Measurements from ENCODE around the gene EGF. TPM values are rescaled to one million over a fixed set of nuclear protein-coding genes. Genes with fewer than 3 reads are reported as not detected.

Gene EGF
- polyA plus RNA-seq, 2 of the 4 experiments (the other 2 are of a cell fraction) = 0.59 to 0.98 TPM

- no peak overlapping the region for H3K4me2 ChIP-seq
- ChIA-PET CTCF (no interaction called here), POLR2A (no interaction called here)
- DNase-seq (ENCODE audit: low read depth in 1 of 2, low spot score in 1 of 2) (no peak), ATAC-seq (no peak), FAIRE-seq (no peak)
- H3K4me1 ChIP-seq = no peaks in the 10 kb centered on the region
- no peak overlapping the region for H3K27ac ChIP-seq
- H3K4me3 ChIP-seq = no peak overlapping the region
- WGBS (ENCODE audit: missing lambda C conversion rate) = 81% methylated on average over 2 of the region's 2 CpGs
- no peak for TF ChIP-seq USF2 (IDR thresholded peaks at IDR 0.05)
- TF ChIP-seq ZFP36 (IDR thresholded peaks at IDR 0.05; ENCODE audit: borderline replicate concordance, partially characterized antibody) = no peak
- no peak for TF ChIP-seq HEYL (CRISPR knock-in tag; IDR thresholded peaks at IDR 0.05)
- TF ChIP-seq NFE2L2 (conservative IDR thresholded peaks at IDR 0.05; ENCODE audit: low read length) = no peak
- no peak for TF ChIP-seq PBX3 (IDR thresholded peaks at IDR 0.05)
- TF ChIP-seq MAZ (IDR thresholded peaks at IDR 0.05; ENCODE audit: borderline replicate concordance, low read depth, low read length) = no peak
- TF ChIP-seq ZNF302 (CRISPR knock-in tag; IDR thresholded peaks at IDR 0.05) = no peak
- TF ChIP-seq HMGXB4 (CRISPR knock-in tag; IDR thresholded peaks at IDR 0.05; ENCODE audit: borderline replicate concordance) = no peak
- no peak for TF ChIP-seq HOXB5 (CRISPR knock-in tag; IDR thresholded peaks at IDR 0.05)
- no peak for TF ChIP-seq E2F6 (IDR thresholded peaks at IDR 0.05; ENCODE audit: borderline replicate concordance, low read depth)
- no peaks in the 10 kb centered on the region for H3K9me3 ChIP-seq
Measured at GRCh38 chr4:109876634-109877265, 35.9 kb upstream of the EGF start.

GRCh38 chr4:109877400-109877799 lies 35.3 kb upstream of the EGF start:
- no peak overlapping the region for H3K27ac ChIP-seq
- CTCF ChIA-PET = no interaction called here
- H3K9me3 ChIP-seq = no peaks in the 10 kb centered on the region
- no peak for TF ChIP-seq RAD21 (conservative IDR thresholded peaks at IDR 0.05 in 1 of 2, IDR thresholded peaks at IDR 0.05 in 1 of 2)
- TF ChIP-seq KDM1A (IDR thresholded peaks at IDR 0.05; ENCODE audit: low read depth) = no peak
- no peak for TF ChIP-seq USF2 (IDR thresholded peaks at IDR 0.05)
- TF ChIP-seq HEYL (CRISPR knock-in tag; IDR thresholded peaks at IDR 0.05) = no peak
- no peak for TF ChIP-seq HOXA7 (CRISPR knock-in tag; IDR thresholded peaks at IDR 0.05)
- TF ChIP-seq EHMT2 (IDR thresholded peaks at IDR 0.05; ENCODE audit: low read depth) = no peak
- no peak for TF ChIP-seq MYC (IDR thresholded peaks at IDR 0.05; ENCODE audit: borderline replicate concordance, low read length)
- TF ChIP-seq MAZ (IDR thresholded peaks at IDR 0.05; ENCODE audit: borderline replicate concordance, low read depth, low read length) = no peak
- TF ChIP-seq RARB (CRISPR knock-in tag; IDR thresholded peaks at IDR 0.05) = no peak
- TF ChIP-seq GATA3 (IDR thresholded peaks at IDR 0.05; ENCODE audit: borderline replicate concordance) = no peak
- no peak for TF ChIP-seq CTCF (IDR thresholded peaks at IDR 0.05)
- TF ChIP-seq FOXS1 (CRISPR knock-in tag; IDR thresholded peaks at IDR 0.05) = no peak
- TF ChIP-seq CBX8 (IDR thresholded peaks at IDR 0.05) = no peak
- no peak for TF ChIP-seq HDAC2 (IDR thresholded peaks at IDR 0.05)
- no peak overlapping the region for H3K4me3 ChIP-seq
- WGBS (ENCODE audit: missing lambda C conversion rate) = 49% methylated on average over 3 of the region's 3 CpGs
- DNase-seq (ENCODE audit: low read depth in 1 of 2, low spot score in 1 of 2) (no peak), FAIRE-seq (no peak), ATAC-seq (no peak)
- H3K4me1 ChIP-seq = no peaks in the 10 kb centered on the region
- POLR2A ChIA-PET = no interaction called here
- H3K4me2 ChIP-seq = no peak overlapping the region
